ENCODE data around the gene PSMD14. TPM values are rescaled to one million over a fixed set of nuclear protein-coding genes. Genes with fewer than 3 reads are reported as not detected.

The PSMD14 gene
- total RNA-seq, 1 experiment from 2014 or later = 83.7 TPM

- peak overlapping the region; percentile 65 for H3K4me2 ChIP-seq (ENCODE audit: insufficient read depth, insufficient read length, low read length)
- Mint-ChIP-seq H3K9me3 (peaks cover under 1 to 6% of the 10 kb centered on the region in 2 experiments; a peak in 3 of 5 replicates), H3K4me1 (peaks cover 21 to 38% of the 10 kb centered on the region in 2 experiments), H3K36me3 (ENCODE audit: insufficient read depth in 1 of 3, low read depth in 3 of 3) (no peaks in the 10 kb centered on the region; a peak in 1 of 7 replicates), H3K4me3 (peak overlapping the region; percentile 63 to 82), H3K27me3 (ENCODE audit: low read depth) (peaks cover 97% of the 10 kb centered on the region), H3K27ac (no peak overlapping the region)
- no peak overlapping the region for H2BK20ac ChIP-seq (ENCODE audit: low read depth, low read length, poor library complexity, severe bottlenecking)
- no peak overlapping the region for H2BK12ac ChIP-seq (ENCODE audit: insufficient read length, low read depth, low read length)
- no peak overlapping the region for H2BK5ac ChIP-seq (ENCODE audit: insufficient read length, low read length)
- peaks cover 19% of the 10 kb centered on the region for H3K23me2 ChIP-seq (ENCODE audit: insufficient read length, low read depth, low read length, poor library complexity, severe bottlenecking)
- no peak overlapping the region for H4K8ac ChIP-seq (replicated peaks; ENCODE audit: insufficient read length, low read depth, low read length)
- H3K27ac ChIP-seq (ENCODE audit: insufficient read length, low read depth, low read length) = no peak overlapping the region
- H4K91ac ChIP-seq (ENCODE audit: insufficient read length, low read depth, low read length) = no peak overlapping the region
- no peak overlapping the region for H3K18ac ChIP-seq (ENCODE audit: insufficient read length, low read depth, low read length)
- no peaks in the 10 kb centered on the region for H3K79me1 ChIP-seq (ENCODE audit: insufficient read depth, low read depth, low read length, poor library complexity, severe bottlenecking)
- no peak for TF ChIP-seq CTCF (conservative IDR thresholded peaks at IDR 0.05)
- H2BK15ac ChIP-seq (ENCODE audit: low read depth, low read length) = no peak overlapping the region
- peaks cover 95% of the 10 kb centered on the region for H3K27me3 ChIP-seq (ENCODE audit: insufficient read depth, low read length)
- no CpG with 5 or more reads among the region's 9 CpGs for WGBS (ENCODE audit: extremely low coverage, insufficient read length, low lambda C conversion rate)
- no peaks in the 10 kb centered on the region for H4K20me1 ChIP-seq (ENCODE audit: control insufficient read depth, insufficient read depth, insufficient read length)
- no peak overlapping the region for H3K14ac ChIP-seq (ENCODE audit: insufficient read depth, low read length)
- no peak overlapping the region for H3K4ac ChIP-seq (ENCODE audit: low read depth, low read length)
- no peak overlapping the region for H2AK5ac ChIP-seq (ENCODE audit: insufficient read length, low read length)
- no peak overlapping the region for H2BK120ac ChIP-seq (ENCODE audit: low read depth, low read length, poor library complexity, severe bottlenecking)
- no peaks in the 10 kb centered on the region for H3K9me3 ChIP-seq (ENCODE audit: control insufficient read depth, low read depth, low read length)
- no peaks in the 10 kb centered on the region for H3K4me1 ChIP-seq (ENCODE audit: insufficient read depth, low read length)
- no peak overlapping the region for H2AFZ ChIP-seq (ENCODE audit: low read length)
- H3K9ac ChIP-seq (ENCODE audit: extremely low read depth, insufficient read length, low read length) = no peak overlapping the region
- H3K79me2 ChIP-seq (ENCODE audit: insufficient read depth, low read length) = no peaks in the 10 kb centered on the region
- peak; percentile 31 for DNase-seq
- no peak overlapping the region for H3K23ac ChIP-seq (ENCODE audit: insufficient read length, low read depth, low read length)
- H3K56ac ChIP-seq (ENCODE audit: insufficient read length, low read depth, low read length) = no peak overlapping the region
- no peak overlapping the region for H3T11ph ChIP-seq (ENCODE audit: low read length)
- no peak overlapping the region for H4K5ac ChIP-seq (ENCODE audit: insufficient read length, low read depth, low read length)
Measured at GRCh38 chr2:161424394-161424769, 116.2 kb downstream of the PSMD14 start.
